ENCODE results near the gene ZNF512. TPM values are rescaled to one million over a fixed set of nuclear protein-coding genes. Genes with fewer than 3 reads are reported as not detected.
"Not testable (repeated sequence)": the region's sequence is repeated elsewhere in the genome, so short reads cannot be mapped to it uniquely, and the experiment has no call there.

Gene ZNF512
- total RNA-seq, 1 donor from 2014 or later: 58.2 TPM

GRCh38 chr2:27584597-27584996 is 1.8 kb downstream of the ZNF512 start:
- H3K27ac Mint-ChIP-seq (ENCODE audit: unreplicated experiment): no peak overlapping the region
- H3K4me1 Mint-ChIP-seq: peaks cover 34% of the 10 kb centered on the region
- peaks cover 17% of the 10 kb centered on the region for H3K9me3 Mint-ChIP-seq
- H3K36me3 Mint-ChIP-seq (ENCODE audit: low read depth): peaks cover 36% of the 10 kb centered on the region
- no peak for DNase-seq (ENCODE audit: low read depth, low spot score)
- H3K27me3 Mint-ChIP-seq (ENCODE audit: low read depth): peaks cover 15% of the 10 kb centered on the region
- no peak for TF ChIP-seq CTCF (conservative IDR thresholded peaks at IDR 0.05)
- H3K4me3 Mint-ChIP-seq: peak overlapping the region; percentile 61

GRCh38 chr2:27587025-27587424 is 4.2 kb downstream of the ZNF512 start:
- Mint-ChIP-seq H3K4me1 (peaks cover 34% of the 10 kb centered on the region), H3K27ac (ENCODE audit: unreplicated experiment) (no peak overlapping the region), H3K36me3 (ENCODE audit: low read depth) (peaks cover 39% of the 10 kb centered on the region), H3K9me3 (peaks cover 10% of the 10 kb centered on the region), H3K4me3 (peak overlapping the region; percentile 39), H3K27me3 (ENCODE audit: low read depth) (peaks cover 2% of the 10 kb centered on the region)
- no peak for TF ChIP-seq CTCF (conservative IDR thresholded peaks at IDR 0.05)
- no peak for DNase-seq (ENCODE audit: low read depth, low spot score)

GRCh38 chr2:27588308-27588707 is 5.5 kb downstream of the ZNF512 start:
- H3K4me3 Mint-ChIP-seq: no peak overlapping the region

GRCh38 chr2:27591745-27592144 is 8.9 kb downstream of the ZNF512 start:
- no peak overlapping the region for H3K4me3 Mint-ChIP-seq
- no peak for TF ChIP-seq CTCF (conservative IDR thresholded peaks at IDR 0.05)
- peaks cover 12% of the 10 kb centered on the region for H3K9me3 Mint-ChIP-seq
- no peaks in the 10 kb centered on the region for H3K27me3 Mint-ChIP-seq (ENCODE audit: low read depth)
- H3K4me1 Mint-ChIP-seq: no peaks in the 10 kb centered on the region
- H3K27ac Mint-ChIP-seq (ENCODE audit: unreplicated experiment): no peak overlapping the region
- no peak for DNase-seq (ENCODE audit: low read depth, low spot score)
- peaks cover 49% of the 10 kb centered on the region for H3K36me3 Mint-ChIP-seq (ENCODE audit: low read depth)

More at GRCh38 chr2:27588308-27588707, 5.5 kb downstream of the ZNF512 start:
- TF ChIP-seq CTCF (conservative IDR thresholded peaks at IDR 0.05): no peak
- no peak overlapping the region for H3K27ac Mint-ChIP-seq (ENCODE audit: unreplicated experiment)
- peaks cover 34% of the 10 kb centered on the region for H3K36me3 Mint-ChIP-seq (ENCODE audit: low read depth)
- H3K4me1 Mint-ChIP-seq: peaks cover 25% of the 10 kb centered on the region
- no peak for DNase-seq (ENCODE audit: low read depth, low spot score)
- H3K27me3 Mint-ChIP-seq (ENCODE audit: low read depth): no peaks in the 10 kb centered on the region
- H3K9me3 Mint-ChIP-seq: peaks cover 8% of the 10 kb centered on the region

- Mint-ChIP-seq H3K27me3 (ENCODE audit: low read depth) (no peaks in the 10 kb centered on the region), H3K9me3 (peaks cover 12% of the 10 kb centered on the region), H3K27ac (ENCODE audit: unreplicated experiment) (no peak overlapping the region), H3K4me1 (no peaks in the 10 kb centered on the region), H3K36me3 (ENCODE audit: low read depth) (peaks cover 46% of the 10 kb centered on the region), H3K4me3 (no peak overlapping the region)
- TF ChIP-seq CTCF (conservative IDR thresholded peaks at IDR 0.05): no peak
- no peak for DNase-seq (ENCODE audit: low read depth, low spot score)
Observed at GRCh38 chr2:27593240-27593639, 10.4 kb downstream of the ZNF512 start.

- not testable (repeated sequence) for H3K27ac Mint-ChIP-seq (ENCODE audit: unreplicated experiment); H3K4me1 Mint-ChIP-seq; H3K4me3 Mint-ChIP-seq; H3K27me3 Mint-ChIP-seq (ENCODE audit: low read depth); DNase-seq (ENCODE audit: low read depth, low spot score)
- peaks cover 12% of the 10 kb centered on the region for H3K9me3 Mint-ChIP-seq
- peaks cover 46% of the 10 kb centered on the region for H3K36me3 Mint-ChIP-seq (ENCODE audit: low read depth)
Observed at GRCh38 chr2:27594020-27594703, 11.3 kb downstream of the ZNF512 start.

- H3K27me3 Mint-ChIP-seq (ENCODE audit: low read depth); H3K27ac Mint-ChIP-seq (ENCODE audit: unreplicated experiment); DNase-seq (ENCODE audit: low read depth, low spot score); H3K4me3 Mint-ChIP-seq: not testable (repeated sequence)
- peaks cover 11% of the 10 kb centered on the region for H3K4me1 Mint-ChIP-seq
- H3K9me3 Mint-ChIP-seq: peaks cover 10% of the 10 kb centered on the region
- H3K36me3 Mint-ChIP-seq (ENCODE audit: low read depth): peaks cover 50% of the 10 kb centered on the region
Observed at GRCh38 chr2:27595412-27595811, 12.6 kb downstream of the ZNF512 start.

Data from neural crest cell (in vitro differentiated cells).